ENCODE results near the gene HECW1.

Gene HECW1

GRCh38 chr7:43444711-43445578 is 332.5 kb downstream of the HECW1 start:
- no peak for DNase-seq

DNA sequence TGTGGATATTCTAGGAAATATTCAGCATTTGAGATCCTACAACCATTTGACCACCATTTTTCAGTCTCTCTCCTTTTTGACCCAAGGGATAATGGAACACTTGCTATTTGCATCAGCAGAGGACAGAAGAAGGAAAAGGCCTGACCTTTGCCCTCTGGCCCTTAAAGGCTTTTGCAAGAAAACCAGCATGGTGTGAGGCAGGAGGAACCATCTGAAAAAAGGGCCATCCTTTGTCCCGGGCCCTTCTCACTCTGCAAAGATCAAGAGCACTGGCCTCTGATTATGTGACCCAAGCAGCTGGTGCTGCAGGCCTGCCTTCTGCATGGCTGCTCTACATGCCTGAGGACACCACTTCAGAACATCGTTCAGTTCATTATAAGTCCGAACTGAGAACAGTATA is 337.1 kb downstream of the HECW1 start:
- DNase-seq = no peak

- no peak for DNase-seq
Measured at GRCh38 chr7:43450894-43451293, 338.4 kb downstream of the HECW1 start.

- DNase-seq = peak in 1 of 2 donors; percentile 6
Measured at GRCh38 chr7:43454936-43455518, 342.6 kb downstream of the HECW1 start.

DNA sequence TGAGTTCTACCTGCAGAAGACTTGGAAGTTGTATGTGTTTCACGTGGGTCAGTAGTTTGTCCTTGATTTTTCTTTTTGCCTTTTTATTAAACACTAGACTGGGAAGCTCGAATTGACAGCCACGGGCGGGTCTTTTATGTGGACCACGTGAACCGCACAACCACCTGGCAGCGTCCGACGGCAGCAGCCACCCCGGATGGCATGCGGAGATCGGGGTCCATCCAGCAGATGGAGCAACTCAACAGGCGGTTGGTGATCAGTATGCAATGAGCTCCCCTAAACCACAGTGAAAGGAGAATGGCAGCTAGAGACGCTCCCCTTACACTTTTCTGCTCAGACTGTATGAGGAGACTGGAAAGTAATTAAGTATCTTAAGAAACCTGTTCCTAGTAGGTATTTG is 343.8 kb downstream of the HECW1 start:
- no peak for DNase-seq

GRCh38 chr7:43458330-43459018 is 346.0 kb downstream of the HECW1 start:
- no peak for DNase-seq

DNA sequence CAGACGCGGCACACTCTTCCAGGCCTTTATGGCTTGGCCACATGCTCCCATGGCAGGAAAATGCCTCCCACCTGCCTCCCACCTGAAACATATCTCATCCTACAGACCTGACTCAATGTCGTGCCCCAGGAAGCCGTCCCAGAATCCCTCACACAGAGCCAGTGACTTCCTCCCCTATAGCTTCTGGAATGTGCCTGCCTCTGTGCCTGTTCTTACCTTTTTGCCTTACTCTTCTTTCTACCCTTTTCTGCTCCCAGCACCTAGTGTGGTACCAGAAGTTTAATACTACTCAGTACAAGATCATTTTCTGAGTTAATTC is 346.5 kb downstream of the HECW1 start:
- DNase-seq = no peak

- DNase-seq = no peak
Measured at GRCh38 chr7:43460733-43461348, 348.4 kb downstream of the HECW1 start.

GRCh38 chr7:43461349-43462024 is 349.0 kb downstream of the HECW1 start:
- DNase-seq = no peak

GRCh38 chr7:43462836-43463235 is 350.4 kb downstream of the HECW1 start:
- DNase-seq = no peak

DNA sequence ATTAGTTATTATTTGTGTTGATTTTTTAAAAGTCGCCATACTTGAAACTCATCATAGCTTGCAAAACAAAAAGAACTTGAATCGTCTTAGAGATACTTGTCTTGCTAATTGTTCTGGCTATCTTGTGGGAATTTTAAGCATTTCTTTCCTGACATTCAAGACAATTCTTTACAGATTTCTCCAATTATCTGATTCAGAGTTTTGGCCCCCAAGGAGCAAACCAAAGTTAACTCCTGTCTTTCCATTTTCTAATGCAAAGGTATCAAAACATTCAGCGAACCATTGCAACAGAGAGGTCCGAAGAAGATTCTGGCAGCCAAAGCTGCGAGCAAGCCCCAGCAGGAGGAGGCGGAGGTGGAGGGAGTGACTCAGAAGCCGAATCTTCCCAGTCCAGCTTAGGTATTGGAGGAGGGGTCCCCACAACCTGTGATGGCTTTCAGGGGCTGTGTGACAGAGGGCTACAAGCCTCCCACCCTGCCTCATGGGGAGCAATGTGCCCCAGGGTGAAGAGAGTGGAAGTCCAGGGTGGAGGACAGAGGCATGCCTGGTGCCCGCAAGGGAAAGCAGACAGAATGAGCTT is 351.0 kb downstream of the HECW1 start:
- no peak for DNase-seq

DNA sequence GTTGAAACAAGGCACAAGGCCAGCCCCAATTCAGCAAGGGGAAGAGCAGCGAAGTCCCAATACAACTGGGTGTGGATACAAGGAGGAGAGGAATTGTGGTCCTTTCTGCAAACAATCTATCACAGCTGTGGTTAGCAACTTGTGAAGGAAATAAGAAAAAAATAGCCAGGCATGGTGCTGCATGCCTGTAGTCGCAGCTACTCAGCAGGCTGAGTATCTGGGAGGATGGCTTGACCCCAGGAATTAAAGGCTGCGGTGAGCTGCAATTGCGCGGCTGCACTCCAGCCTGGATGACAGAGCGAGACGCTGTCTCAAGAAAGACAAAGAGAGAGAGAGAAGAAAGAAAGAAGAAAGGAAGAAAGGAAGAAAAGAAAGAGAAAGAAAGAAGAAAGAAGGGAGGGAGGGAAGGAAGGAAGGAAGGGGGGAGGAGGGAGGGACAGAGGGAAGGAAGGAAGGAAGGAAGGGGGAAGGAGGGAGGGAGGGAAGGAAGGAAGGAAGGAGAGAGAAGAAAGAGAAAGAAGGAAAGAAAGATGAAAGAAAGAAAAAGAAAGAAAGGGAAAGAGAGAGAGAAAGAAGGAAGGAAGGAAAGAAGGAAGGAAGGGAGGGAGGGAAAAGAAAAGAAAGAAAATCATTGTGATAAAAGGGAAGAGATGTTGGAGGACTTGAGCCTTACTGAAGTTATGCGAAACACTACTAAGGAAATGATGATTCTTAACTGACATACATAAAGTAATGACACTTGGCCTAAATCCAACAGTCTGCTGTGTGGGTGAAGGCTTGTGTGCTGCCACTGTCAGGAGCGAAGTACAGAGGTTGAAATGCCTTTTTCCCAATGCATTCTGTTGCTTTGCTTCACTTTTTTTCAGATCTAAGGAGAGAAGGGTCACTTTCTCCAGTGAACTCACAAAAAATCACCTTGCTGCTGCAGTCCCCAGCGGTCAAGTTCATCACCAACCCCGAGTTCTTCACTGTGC is 353.4 kb downstream of the HECW1 start:
- DNase-seq = no peak

DNA sequence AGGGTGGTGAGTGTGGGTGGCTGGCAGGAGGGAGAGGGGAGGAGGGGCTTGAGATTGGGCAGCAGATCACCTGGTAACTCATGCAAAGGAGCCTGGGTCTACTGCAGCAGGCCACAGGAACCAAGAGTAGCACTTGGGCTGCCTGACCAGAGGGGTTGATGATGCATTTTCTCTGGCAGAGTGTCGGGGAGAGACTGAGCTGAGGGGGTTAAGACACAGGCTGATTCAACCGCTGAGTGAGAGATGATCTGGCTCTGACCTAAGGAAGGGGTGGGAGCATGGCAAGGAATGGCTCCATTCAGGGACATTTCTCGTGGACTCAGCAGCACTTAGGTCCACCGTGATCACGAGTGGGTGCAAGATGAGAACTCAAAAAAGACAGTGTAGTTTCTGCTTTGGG is 355.0 kb downstream of the HECW1 start:
- no peak for DNase-seq

GRCh38 chr7:43467846-43468245 is 355.4 kb downstream of the HECW1 start:
- no peak for DNase-seq

- no peak for DNase-seq
Measured at GRCh38 chr7:43469051-43469450, 356.6 kb downstream of the HECW1 start.

DNA sequence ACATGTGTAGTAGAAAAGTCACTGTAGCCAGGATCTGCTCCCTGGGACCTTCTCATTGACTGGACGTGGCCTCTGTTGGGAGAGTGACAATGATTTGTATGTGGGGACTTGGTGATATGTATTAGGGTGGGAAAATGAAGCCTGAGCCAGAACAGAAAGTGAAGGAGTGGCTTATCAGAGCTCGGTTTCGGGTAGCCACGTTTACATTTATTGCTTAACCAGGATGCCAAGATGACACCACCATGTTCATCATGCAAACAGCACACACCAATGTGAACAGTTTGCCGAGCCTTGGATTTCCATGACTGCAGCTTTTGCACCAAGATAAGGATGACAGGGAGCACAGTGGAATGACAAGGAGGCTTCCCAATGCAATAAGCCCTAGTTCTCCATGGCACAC is 357.7 kb downstream of the HECW1 start:
- DNase-seq = no peak

GRCh38 chr7:43475983-43476382 is 363.5 kb downstream of the HECW1 start:
- no peak for DNase-seq

DNA sequence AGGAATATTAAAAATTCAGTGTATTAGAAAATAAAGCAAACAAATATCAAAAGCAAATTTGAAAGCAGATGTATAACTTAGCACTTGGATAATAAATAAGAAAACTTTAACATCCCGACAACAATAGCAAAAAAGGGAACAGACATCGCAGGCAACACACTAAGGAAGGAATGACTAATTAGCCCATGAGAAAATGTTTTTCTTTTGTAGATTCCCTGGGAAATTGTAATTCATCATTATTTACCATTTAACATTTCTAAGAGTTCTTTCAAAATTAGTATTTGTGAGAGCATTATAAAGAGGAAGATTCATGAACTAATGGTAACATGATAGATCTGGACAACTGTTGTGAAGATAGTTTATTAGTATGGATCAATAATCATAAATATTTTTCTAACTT is 364.4 kb downstream of the HECW1 start:
- no peak for DNase-seq

DNA sequence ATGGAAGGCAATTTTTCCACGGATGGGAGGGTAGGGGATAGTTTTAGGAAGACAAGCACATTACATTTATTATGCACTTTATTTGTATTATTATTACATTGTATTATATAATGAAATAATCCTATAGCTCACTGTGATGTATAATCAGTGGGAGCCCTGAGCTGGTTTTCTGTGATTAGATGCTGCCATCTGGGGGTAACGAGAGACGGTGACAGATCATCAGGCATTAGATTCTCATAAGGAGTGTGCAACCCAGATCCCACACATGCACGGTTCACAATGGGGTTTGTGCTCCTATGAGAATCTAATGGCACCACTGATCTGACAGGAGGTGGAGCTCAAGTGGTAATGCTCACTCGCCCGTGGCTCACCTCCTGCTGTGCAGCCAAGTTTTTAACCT is 366.6 kb downstream of the HECW1 start:
- DNase-seq = no peak

DNA sequence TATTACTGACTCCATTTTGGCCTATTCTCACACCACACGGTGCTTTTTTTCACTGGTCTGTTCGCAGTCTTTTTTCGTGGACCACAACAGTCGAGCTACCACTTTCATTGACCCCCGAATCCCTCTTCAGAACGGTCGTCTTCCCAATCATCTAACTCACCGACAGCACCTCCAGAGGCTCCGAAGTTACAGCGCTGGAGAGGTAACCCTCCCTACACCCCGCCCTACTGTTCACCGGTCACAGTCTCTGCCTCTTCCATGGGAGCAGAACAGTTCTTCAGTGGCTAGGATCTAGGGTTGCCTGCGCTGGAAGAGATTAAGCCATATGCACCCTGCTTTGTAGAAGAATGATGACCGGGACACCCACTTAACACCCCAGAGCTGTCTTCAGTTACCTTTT is 367.1 kb downstream of the HECW1 start:
- no peak for DNase-seq

DNA sequence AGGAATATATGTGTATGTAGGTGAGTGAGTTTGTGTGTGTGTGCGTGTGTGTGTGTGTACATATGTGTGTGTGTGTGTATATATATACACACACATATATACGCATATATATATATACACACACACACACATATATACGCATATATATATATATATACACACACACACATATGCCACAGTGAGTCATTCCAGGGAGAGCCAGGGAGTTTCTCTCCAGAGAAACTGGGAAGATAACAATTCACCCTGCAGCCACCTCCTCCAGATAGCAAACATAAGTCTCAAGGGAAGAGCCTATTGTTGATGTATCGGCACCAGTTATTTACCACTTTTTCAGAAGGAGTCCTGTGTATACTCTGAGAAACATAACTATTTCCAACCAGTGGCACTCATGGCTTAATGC is 368.1 kb downstream of the HECW1 start:
- no peak for DNase-seq

All from CD4-positive, alpha-beta T cell treated with Interleukin-1 beta for 1 hour (primary cell).